H9 (cell line): ENCODE measurements around the gene ANGPT4. TPM values are rescaled to one million over a fixed set of nuclear protein-coding genes. Genes with fewer than 3 reads are reported as not detected.

Source experiments
- DNase-seq: peaks from one replicate; pipeline ENCODE4 v3.0.0-alpha.2; 2017
- H2AFZ ChIP-seq: one replicate; pipeline ENCODE4 v1.6.1; 2013; ENCODE audit warnings: mild to moderate bottlenecking, low read length, control low read depth, moderate library complexity
- H2AK5ac ChIP-seq: 2 replicates; pipeline ENCODE4 v1.6.1; 2013; ENCODE audit warnings: low read length, control low read depth, mixed read lengths; ENCODE audit not compliant: insufficient read length
- H2BK120ac ChIP-seq: one replicate; pipeline ENCODE4 v1.6.1; 2013; ENCODE audit warnings: low read depth, mild to moderate bottlenecking, low read length, control low read depth, inconsistent platforms; ENCODE audit not compliant: poor library complexity, severe bottlenecking
- H2BK12ac ChIP-seq: 2 replicates; pipeline ENCODE4 v1.6.1; 2013; ENCODE audit warnings: low read length, control low read depth, mixed read lengths, low read depth; ENCODE audit not compliant: insufficient read length
- H2BK15ac ChIP-seq: 2 replicates; pipeline ENCODE4 v1.6.1; 2013; ENCODE audit warnings: low read depth, low read length, control low read depth
- H2BK20ac ChIP-seq: one replicate; pipeline ENCODE4 v1.6.1; 2013; ENCODE audit warnings: low read depth, mild to moderate bottlenecking, low read length, control low read depth, inconsistent platforms; ENCODE audit not compliant: poor library complexity, severe bottlenecking
- H2BK5ac ChIP-seq: 2 replicates; pipeline ENCODE4 v1.6.1; 2013; ENCODE audit warnings: low read length, control low read depth, mixed read lengths; ENCODE audit not compliant: insufficient read length
- H3K14ac ChIP-seq: 2 replicates; pipeline ENCODE4 v1.6.1; 2013; ENCODE audit warnings: low read length, control low read depth; ENCODE audit not compliant: insufficient read depth
- H3K18ac ChIP-seq: 2 replicates; pipeline ENCODE4 v1.6.1; 2013; ENCODE audit warnings: low read depth, mild to moderate bottlenecking, mixed read lengths, low read length, control low read depth; ENCODE audit not compliant: insufficient read length
- H3K23ac ChIP-seq: 2 replicates; pipeline ENCODE4 v1.6.1; 2013; ENCODE audit warnings: low read length, control low read depth, mixed read lengths, low read depth; ENCODE audit not compliant: insufficient read length
- H3K23me2 ChIP-seq: 2 replicates; pipeline ENCODE4 v1.6.1; 2013; ENCODE audit warnings: low read depth, mild to moderate bottlenecking, mixed read lengths, low read length, control low read depth; ENCODE audit not compliant: insufficient read length, poor library complexity, severe bottlenecking
- H3K27ac ChIP-seq: 2 replicates; pipeline ENCODE4 v1.5.1; 2013; ENCODE audit warnings: low read length, control low read depth, mixed read lengths, low read depth; ENCODE audit not compliant: insufficient read length
- H3K27me3 ChIP-seq: 2 replicates; pipeline ENCODE4 v1.6.1; 2013; ENCODE audit warnings: low read length, control low read depth, inconsistent platforms; ENCODE audit not compliant: insufficient read depth
- H3K4ac ChIP-seq: 2 replicates; pipeline ENCODE4 v1.6.1; 2013; ENCODE audit warnings: low read depth, mild to moderate bottlenecking, control low read depth, inconsistent platforms, low read length, moderate library complexity
- H3K4me1 ChIP-seq: 2 replicates; pipeline ENCODE4 v1.6.1; 2013; ENCODE audit warnings: low read length, control low read depth, inconsistent platforms; ENCODE audit not compliant: insufficient read depth
- H3K4me2 ChIP-seq: 2 replicates; pipeline ENCODE4 v1.6.1; 2013; ENCODE audit warnings: low read length, control low read depth, mixed read lengths; ENCODE audit not compliant: insufficient read length, insufficient read depth
- H3K56ac ChIP-seq: 2 replicates; pipeline ENCODE4 v1.6.1; 2013; ENCODE audit warnings: low read depth, mild to moderate bottlenecking, mixed read lengths, low read length, control low read depth; ENCODE audit not compliant: insufficient read length
- H3K79me1 ChIP-seq: 2 replicates; pipeline ENCODE4 v1.6.1; 2013; ENCODE audit warnings: low read depth, mild to moderate bottlenecking, moderate library complexity, low read length, control low read depth, inconsistent platforms; ENCODE audit not compliant: insufficient read depth, poor library complexity, severe bottlenecking
- H3K79me2 ChIP-seq: 2 replicates; pipeline ENCODE4 v1.6.1; 2013; ENCODE audit warnings: low read length, control low read depth, inconsistent platforms; ENCODE audit not compliant: insufficient read depth
- H3K9ac ChIP-seq: 2 replicates; pipeline ENCODE4 v1.6.1; 2013; ENCODE audit warnings: low read length, control low read depth, mixed read lengths; ENCODE audit not compliant: insufficient read length; ENCODE audit errors: extremely low read depth
- H3K9me3 ChIP-seq: one replicate; pipeline ENCODE4 v1.6.1; 2013; ENCODE audit warnings: low read depth, low read length, inconsistent platforms; ENCODE audit not compliant: control insufficient read depth
- H3T11ph ChIP-seq: one replicate; pipeline ENCODE4 v1.6.1; 2013; ENCODE audit warnings: mild to moderate bottlenecking, low read length, control low read depth, inconsistent platforms
- H4K20me1 ChIP-seq: one replicate; pipeline ENCODE4 v1.6.1; 2013; ENCODE audit not compliant: control insufficient read depth, insufficient read length, insufficient read depth
- H4K5ac ChIP-seq: 2 replicates; pipeline ENCODE4 v1.6.1; 2013; ENCODE audit warnings: low read depth, mild to moderate bottlenecking, mixed read lengths, low read length, control low read depth; ENCODE audit not compliant: insufficient read length
- H4K8ac ChIP-seq: replicated peaks from 2 replicates; pipeline ENCODE4 v1.6.1; 2013; ENCODE audit warnings: low read length, control low read depth, mixed read lengths, low read depth; ENCODE audit not compliant: insufficient read length
- H4K91ac ChIP-seq: 2 replicates; pipeline ENCODE4 v1.6.1; 2013; ENCODE audit warnings: low read depth, mild to moderate bottlenecking, moderate library complexity, mixed read lengths, low read length, control low read depth; ENCODE audit not compliant: insufficient read length
- H3K27ac Mint-ChIP-seq, 3 experiments: 2 replicates in 2 of 3; 3 replicates in 1 of 3; pipeline ENCODE4 v1.8.0; 2020 to 2021; ENCODE audit warnings: mixed read lengths in 3 of 3, mild to moderate bottlenecking in 1 of 3, moderate library complexity in 1 of 3
- H3K27me3 Mint-ChIP-seq: 2 replicates; pipeline ENCODE4 v1.8.0; 2021; ENCODE audit warnings: low read depth, mild to moderate bottlenecking, moderate library complexity, mixed read lengths
- H3K36me3 Mint-ChIP-seq, 3 experiments: 2 replicates in 2 of 3; 3 replicates in 1 of 3; pipeline ENCODE4 v1.8.0; 2020 to 2021; ENCODE audit warnings: low read depth in 3 of 3, mixed read lengths in 3 of 3; ENCODE audit not compliant: insufficient read depth in 1 of 3
- H3K4me1 Mint-ChIP-seq, 2 experiments: 2 replicates each; pipeline ENCODE4 v1.8.0; 2020; ENCODE audit warnings: mixed read lengths in 2 of 2
- H3K4me3 Mint-ChIP-seq, 2 experiments: 2 replicates in 1 of 2; 3 replicates in 1 of 2; pipeline ENCODE4 v1.8.0; 2020 to 2021; ENCODE audit warnings: mild to moderate bottlenecking in 2 of 2, mixed read lengths in 2 of 2, moderate library complexity in 1 of 2
- H3K9me3 Mint-ChIP-seq, 2 experiments: 2 replicates in 1 of 2; 3 replicates in 1 of 2; pipeline ENCODE4 v1.8.0; 2020; ENCODE audit warnings: mild to moderate bottlenecking in 2 of 2, mixed read lengths in 2 of 2, moderate library complexity in 1 of 2
- CTCF ChIP-seq: fragments of 200-600 bp; sonication (generic); conservative IDR thresholded peaks from 3 replicates; pipeline ENCODE4 v1.8.0; 2021; ENCODE audit warnings: antibody characterized with exemption, mild to moderate bottlenecking
- WGBS: extraction: QIAGEN DNeasy Blood & Tissue Kit; methylation state at CpG from one replicate; pipeline ENCODE4 v1.1.7; 2013; ENCODE audit warnings: missing lambda C conversion rate, low lambda C conversion rate, mixed read lengths; ENCODE audit not compliant: insufficient read length; ENCODE audit errors: extremely low coverage; 5-methylcytosine and 5-hydroxymethylcytosine counted together
- total RNA-seq: library from RNA; stranded (reverse); gene quantifications from 2 replicates; pipeline ENCODE4 v1.2.1, GENCODE V29; 2021

ANGPT4 gene
- total RNA-seq, 1 experiment from 2014 or later, result 0.11 TPM

- DNase-seq, result no peak
- Mint-ChIP-seq H3K4me1 (peaks cover 0 to 16% of the 10 kb centered on the region in 2 experiments; a peak in 3 of 4 replicates), H3K27me3 (peaks cover 13% of the 10 kb centered on the region), H3K36me3 (no peaks in the 10 kb centered on the region), H3K4me3 (no peak overlapping the region), H3K27ac (no peak overlapping the region), H3K9me3 (no peaks in the 10 kb centered on the region)
- H3K23me2 ChIP-seq, result no peaks in the 10 kb centered on the region
- H3K56ac ChIP-seq, result no peak overlapping the region
- H4K5ac ChIP-seq, result no peak overlapping the region
- no peak overlapping the region for H2BK15ac ChIP-seq
- WGBS, result no CpG with 5 or more reads among the region's 12 CpGs
- no peaks in the 10 kb centered on the region for H3K79me2 ChIP-seq
- H3K18ac ChIP-seq, result no peak overlapping the region
- H4K91ac ChIP-seq, result no peak overlapping the region
- H3K23ac ChIP-seq, result no peak overlapping the region
- no peak overlapping the region for H3K4me2 ChIP-seq
- no peak overlapping the region for H3T11ph ChIP-seq
- no peak overlapping the region for H2BK5ac ChIP-seq
- no peak overlapping the region for H2AFZ ChIP-seq
- no peak overlapping the region for H2BK12ac ChIP-seq
- no peak overlapping the region for H4K8ac ChIP-seq
- no peaks in the 10 kb centered on the region for H3K4me1 ChIP-seq
- no peaks in the 10 kb centered on the region for H3K9me3 ChIP-seq
- no peaks in the 10 kb centered on the region for H3K79me1 ChIP-seq
- H3K27me3 ChIP-seq, result no peaks in the 10 kb centered on the region
- H2BK120ac ChIP-seq, result no peak overlapping the region
- H3K27ac ChIP-seq, result no peak overlapping the region
- no peak overlapping the region for H2AK5ac ChIP-seq
- H3K9ac ChIP-seq, result no peak overlapping the region
- H4K20me1 ChIP-seq, result no peaks in the 10 kb centered on the region
- no peak overlapping the region for H3K4ac ChIP-seq
- no peak overlapping the region for H3K14ac ChIP-seq
- H2BK20ac ChIP-seq, result no peak overlapping the region
- TF ChIP-seq CTCF, result no peak
These were observed 5.0 kb downstream of the ANGPT4 start for GRCh38 chr20:910870-911770.
